ENCODE data around the gene TRIB2.

DNA sequence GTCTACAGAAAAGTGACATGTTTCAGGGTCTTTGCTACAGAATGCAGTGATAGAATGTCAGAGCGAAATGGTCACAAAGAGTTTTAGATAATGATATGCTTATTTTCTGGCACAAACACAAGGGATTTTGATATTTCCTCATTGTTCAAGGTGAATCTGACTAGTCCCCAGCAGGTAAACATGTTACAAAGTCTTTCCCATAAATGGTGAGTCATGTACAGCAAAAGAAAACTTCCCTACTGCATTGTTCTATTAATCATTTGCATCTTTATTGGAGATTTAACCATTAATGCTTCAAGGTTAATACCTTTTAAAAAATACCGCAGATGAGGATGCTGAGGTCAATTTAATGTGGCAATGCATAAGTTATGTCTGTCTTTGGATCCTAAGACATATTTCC is 19.1 kb upstream of the TRIB2 start:
- no peak for TF ChIP-seq GABPA (IDR thresholded peaks at IDR 0.05 in 1 of 2, conservative IDR thresholded peaks at IDR 0.05 in 1 of 2)
- TF ChIP-seq HNF4G (IDR thresholded peaks at IDR 0.05) = no peak
- TF ChIP-seq, protein P1, sequence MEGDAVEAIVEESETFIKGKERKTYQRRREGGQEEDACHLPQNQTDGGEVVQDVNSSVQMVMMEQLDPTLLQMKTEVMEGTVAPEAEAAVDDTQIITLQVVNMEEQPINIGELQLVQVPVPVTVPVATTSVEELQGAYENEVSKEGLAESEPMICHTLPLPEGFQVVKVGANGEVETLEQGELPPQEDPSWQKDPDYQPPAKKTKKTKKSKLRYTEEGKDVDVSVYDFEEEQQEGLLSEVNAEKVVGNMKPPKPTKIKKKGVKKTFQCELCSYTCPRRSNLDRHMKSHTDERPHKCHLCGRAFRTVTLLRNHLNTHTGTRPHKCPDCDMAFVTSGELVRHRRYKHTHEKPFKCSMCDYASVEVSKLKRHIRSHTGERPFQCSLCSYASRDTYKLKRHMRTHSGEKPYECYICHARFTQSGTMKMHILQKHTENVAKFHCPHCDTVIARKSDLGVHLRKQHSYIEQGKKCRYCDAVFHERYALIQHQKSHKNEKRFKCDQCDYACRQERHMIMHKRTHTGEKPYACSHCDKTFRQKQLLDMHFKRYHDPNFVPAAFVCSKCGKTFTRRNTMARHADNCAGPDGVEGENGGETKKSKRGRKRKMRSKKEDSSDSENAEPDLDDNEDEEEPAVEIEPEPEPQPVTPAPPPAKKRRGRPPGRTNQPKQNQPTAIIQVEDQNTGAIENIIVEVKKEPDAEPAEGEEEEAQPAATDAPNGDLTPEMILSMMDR (IDR thresholded peaks at IDR 0.05; ENCODE audit: low read depth, low read length, missing input control) = no peak
- no peak for TF ChIP-seq JUND (IDR thresholded peaks at IDR 0.05)
- TF ChIP-seq, protein P2, sequence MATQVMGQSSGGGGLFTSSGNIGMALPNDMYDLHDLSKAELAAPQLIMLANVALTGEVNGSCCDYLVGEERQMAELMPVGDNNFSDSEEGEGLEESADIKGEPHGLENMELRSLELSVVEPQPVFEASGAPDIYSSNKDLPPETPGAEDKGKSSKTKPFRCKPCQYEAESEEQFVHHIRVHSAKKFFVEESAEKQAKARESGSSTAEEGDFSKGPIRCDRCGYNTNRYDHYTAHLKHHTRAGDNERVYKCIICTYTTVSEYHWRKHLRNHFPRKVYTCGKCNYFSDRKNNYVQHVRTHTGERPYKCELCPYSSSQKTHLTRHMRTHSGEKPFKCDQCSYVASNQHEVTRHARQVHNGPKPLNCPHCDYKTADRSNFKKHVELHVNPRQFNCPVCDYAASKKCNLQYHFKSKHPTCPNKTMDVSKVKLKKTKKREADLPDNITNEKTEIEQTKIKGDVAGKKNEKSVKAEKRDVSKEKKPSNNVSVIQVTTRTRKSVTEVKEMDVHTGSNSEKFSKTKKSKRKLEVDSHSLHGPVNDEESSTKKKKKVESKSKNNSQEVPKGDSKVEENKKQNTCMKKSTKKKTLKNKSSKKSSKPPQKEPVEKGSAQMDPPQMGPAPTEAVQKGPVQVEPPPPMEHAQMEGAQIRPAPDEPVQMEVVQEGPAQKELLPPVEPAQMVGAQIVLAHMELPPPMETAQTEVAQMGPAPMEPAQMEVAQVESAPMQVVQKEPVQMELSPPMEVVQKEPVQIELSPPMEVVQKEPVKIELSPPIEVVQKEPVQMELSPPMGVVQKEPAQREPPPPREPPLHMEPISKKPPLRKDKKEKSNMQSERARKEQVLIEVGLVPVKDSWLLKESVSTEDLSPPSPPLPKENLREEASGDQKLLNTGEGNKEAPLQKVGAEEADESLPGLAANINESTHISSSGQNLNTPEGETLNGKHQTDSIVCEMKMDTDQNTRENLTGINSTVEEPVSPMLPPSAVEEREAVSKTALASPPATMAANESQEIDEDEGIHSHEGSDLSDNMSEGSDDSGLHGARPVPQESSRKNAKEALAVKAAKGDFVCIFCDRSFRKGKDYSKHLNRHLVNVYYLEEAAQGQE (IDR thresholded peaks at IDR 0.05) = no peak
- TF ChIP-seq TAF1 (conservative IDR thresholded peaks at IDR 0.05) = no peak
- TF ChIP-seq YY1 (IDR thresholded peaks at IDR 0.05) = no peak
- TF ChIP-seq SP1 (IDR thresholded peaks at IDR 0.05) = no peak

All from liver (tissue), 3 donors.